ENCODE measurements around the gene PIBF1. TPM values are rescaled to one million over a fixed set of nuclear protein-coding genes. Genes with fewer than 3 reads are reported as not detected.
A peak's percentile ranks its signal among the peaks of the same experiment; 100 is the strongest.
"Not testable (repeated sequence)": the region's sequence is repeated elsewhere in the genome, so short reads cannot be mapped to it uniquely, and the experiment has no call there.

Gene PIBF1
- total RNA-seq, 1 donor from 2014 or later: 39.5 TPM

DNA sequence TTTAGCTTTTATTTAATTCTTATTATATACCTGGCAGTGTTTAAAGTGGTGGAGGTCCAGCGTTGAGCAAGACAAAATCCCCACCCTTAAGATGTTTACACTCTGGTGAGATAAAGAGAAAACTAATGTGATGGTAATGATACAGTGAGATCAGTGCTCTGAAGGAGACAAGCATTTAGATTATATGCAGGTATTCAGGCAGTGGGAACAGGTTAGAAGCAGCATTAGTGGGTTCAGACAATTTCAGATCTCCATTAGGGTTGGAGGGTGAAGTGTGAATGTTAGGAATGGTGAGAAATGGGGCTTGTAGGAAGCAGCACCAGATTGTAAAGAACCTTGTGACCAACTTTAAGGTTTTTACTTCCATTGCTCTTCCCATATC lies 39.0 kb downstream of the PIBF1 start:
- no peak for DNase-seq

DNA sequence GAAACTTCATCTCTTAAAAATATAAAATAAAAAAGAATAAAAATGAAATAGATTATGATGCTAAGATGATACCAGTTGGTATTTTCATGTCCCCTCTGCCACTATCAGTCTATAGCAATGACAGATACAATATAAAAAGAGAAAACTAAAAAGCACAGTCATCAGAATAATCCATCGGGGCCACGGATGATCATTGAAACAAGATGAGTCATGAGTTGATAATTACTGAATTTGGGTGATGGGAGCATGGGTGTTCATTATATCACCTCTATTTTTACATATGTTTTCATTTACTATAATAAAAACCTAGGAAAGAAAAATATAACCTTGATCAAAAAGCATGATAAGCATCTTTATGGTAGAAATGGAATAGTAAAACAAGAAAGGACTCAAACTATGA lies 41.1 kb downstream of the PIBF1 start:
- no peak for DNase-seq

DNA sequence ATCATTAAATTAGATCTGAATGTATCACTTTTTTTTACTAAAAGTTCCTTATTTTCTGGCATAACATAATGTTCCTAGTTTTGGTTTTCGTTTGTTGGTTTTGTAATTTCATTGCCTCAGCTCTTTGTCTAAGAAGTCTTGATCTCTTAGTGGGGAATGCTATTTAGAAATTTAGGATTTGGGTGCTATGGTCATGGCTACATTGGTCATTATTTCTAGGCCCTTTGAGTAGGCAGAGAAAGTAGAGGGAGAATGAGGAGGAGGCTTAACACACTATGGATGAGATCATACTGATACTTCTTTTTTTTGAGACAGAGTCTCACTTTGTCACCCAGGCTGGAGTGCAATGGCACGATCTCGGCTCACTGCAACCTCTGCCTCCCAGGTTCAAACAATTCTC lies 41.8 kb downstream of the PIBF1 start:
- no peak for DNase-seq

- no peak for DNase-seq
Measured at GRCh38 chr13:72834601-72835000, 52.7 kb downstream of the PIBF1 start.

DNA sequence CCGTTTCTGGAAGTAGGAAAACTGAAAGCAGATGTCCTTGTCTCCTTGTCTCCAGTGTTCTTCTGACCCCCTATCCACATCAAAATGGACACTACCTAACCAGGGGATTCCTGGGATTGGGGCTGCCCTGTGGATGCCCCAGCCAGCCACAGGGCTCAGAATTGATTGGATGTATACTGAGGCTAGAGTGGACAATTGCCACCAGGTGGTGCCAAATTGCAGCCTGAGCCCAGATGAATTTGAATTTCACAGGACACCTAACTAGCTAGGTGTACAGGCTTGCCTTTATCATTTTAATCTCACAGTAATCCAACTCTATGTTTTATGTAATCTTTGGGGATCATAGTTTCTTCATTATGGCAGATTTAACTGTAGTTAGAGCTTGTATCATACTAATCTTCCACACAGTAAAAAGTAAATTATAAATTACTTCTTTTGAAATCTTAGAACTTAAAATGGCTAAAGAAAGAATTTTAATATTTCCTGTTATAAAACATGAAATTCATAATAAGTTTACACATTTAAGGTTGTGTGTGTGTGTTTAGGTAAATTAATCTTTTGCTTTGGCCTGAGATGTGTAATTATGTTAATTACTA lies 58.0 kb downstream of the PIBF1 start:
- DNase-seq: no peak

DNA sequence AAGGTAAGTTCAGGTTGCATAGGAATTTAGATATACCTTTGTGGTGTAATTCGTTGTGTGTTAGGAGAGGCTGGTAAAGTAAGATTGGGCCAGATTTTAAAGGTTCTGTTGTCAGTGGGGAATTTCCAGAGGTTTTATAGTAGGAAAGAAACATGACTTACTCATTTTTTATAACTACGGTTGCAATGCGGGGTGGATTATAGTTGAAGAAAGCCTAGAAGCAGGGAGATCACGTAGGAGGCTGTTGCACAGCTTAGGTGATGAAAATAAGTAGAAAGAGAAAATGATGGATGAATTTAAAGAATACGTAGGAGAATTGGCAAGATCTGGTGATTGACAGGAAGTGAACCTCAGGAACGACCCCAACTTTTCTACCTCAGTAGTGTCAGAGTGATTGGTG lies 61.1 kb downstream of the PIBF1 start:
- DNase-seq: no peak

GRCh38 chr13:72845148-72845547 lies 63.2 kb downstream of the PIBF1 start:
- DNase-seq: not testable (repeated sequence)

GRCh38 chr13:72849571-72849970 lies 67.6 kb downstream of the PIBF1 start:
- DNase-seq: no peak

- DNase-seq: no peak
Measured at GRCh38 chr13:72850959-72851677, 69.2 kb downstream of the PIBF1 start.

GRCh38 chr13:72851678-72852014 lies 69.7 kb downstream of the PIBF1 start:
- no peak for DNase-seq

- no peak for DNase-seq
Measured at GRCh38 chr13:72852207-72852606, 70.3 kb downstream of the PIBF1 start.

- DNase-seq: no peak
Measured at GRCh38 chr13:72853000-72853399, 71.1 kb downstream of the PIBF1 start.

GRCh38 chr13:72864142-72865011 lies 82.4 kb downstream of the PIBF1 start:
- peak; percentile 83 for DNase-seq

- no peak for DNase-seq
Measured at GRCh38 chr13:72868229-72868628, 86.3 kb downstream of the PIBF1 start.

DNA sequence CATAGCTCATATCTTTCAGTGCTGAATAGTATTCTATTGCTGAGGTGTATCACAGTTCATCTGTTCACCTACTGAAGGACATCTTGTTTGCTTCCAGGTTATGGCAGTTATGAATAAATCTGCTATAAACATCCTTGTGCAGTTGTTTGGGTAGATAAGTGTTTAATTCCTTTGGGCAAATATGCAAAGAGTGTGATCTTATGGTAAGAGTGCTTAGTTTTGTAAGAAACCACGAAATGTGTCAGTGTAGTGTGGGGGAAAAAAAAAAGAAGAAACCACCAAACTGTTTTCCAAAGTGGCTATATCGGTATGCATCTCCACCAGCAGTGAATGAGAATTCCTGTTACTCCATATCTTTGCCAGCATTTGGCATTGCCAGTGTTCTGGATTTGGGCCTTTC lies 93.3 kb downstream of the PIBF1 start:
- no peak for DNase-seq

DNA sequence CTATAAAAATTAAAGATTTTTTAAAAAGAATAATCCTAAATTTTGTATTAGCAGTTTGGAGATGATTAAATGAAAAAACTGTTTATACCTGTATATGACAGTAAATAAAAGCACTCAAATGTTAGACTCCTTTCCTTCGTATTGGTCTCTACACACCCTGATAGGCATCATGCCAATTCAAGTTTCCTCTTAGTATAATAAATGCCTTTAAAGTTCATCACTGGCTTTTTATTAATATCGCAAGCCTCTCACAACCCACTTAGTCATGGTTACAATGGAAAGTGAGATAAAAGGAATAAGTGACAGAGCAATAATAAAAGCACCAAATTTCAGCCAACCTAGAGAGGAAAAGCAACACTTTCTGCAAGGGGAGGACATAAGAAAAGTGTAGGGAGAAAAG lies 102.2 kb downstream of the PIBF1 start:
- no peak for DNase-seq

DNA sequence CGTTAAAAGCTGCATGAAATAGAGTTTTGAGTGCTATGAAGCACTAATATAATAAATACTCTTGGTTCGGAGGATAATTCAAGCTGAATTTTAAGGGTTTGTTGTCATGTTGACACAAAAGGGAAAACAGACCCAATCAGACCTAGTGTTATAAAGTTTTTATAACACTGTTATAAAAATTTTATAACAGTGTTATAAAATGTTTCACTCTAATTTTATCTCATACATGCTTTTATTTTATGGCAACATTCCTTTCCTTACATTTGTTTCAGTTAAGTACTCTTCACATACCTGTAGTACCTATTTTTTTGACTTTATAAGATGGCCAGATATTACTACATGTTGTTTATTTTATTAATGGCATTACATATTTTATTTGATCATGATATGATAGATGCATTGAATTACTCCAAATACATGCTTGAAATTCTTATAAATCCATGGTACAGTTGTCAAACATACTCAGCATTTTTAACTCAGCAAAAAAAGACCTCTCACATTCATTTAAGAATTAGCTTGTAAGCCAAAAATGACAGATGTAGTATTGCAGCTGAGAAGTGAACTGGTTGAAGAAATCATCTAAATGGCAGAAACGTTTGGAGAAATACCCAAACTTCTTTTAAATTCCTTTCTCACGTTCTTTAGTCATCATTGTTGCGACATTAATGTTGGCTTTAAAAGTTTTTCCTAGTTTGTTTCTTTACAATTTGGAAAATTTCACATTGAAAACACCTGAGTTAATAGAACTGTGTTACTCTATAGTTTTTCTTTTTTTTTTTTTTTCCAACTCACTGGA lies 104.5 kb downstream of the PIBF1 start:
- DNase-seq: no peak

- no peak for DNase-seq
Measured at GRCh38 chr13:72889495-72889894, 107.6 kb downstream of the PIBF1 start.

- DNase-seq: no peak
Measured at GRCh38 chr13:72890546-72890945, 108.6 kb downstream of the PIBF1 start.

GRCh38 chr13:72891423-72891822 lies 109.5 kb downstream of the PIBF1 start:
- DNase-seq: no peak

- DNase-seq: no peak
Measured at GRCh38 chr13:72896869-72897268, 114.9 kb downstream of the PIBF1 start.

DNA sequence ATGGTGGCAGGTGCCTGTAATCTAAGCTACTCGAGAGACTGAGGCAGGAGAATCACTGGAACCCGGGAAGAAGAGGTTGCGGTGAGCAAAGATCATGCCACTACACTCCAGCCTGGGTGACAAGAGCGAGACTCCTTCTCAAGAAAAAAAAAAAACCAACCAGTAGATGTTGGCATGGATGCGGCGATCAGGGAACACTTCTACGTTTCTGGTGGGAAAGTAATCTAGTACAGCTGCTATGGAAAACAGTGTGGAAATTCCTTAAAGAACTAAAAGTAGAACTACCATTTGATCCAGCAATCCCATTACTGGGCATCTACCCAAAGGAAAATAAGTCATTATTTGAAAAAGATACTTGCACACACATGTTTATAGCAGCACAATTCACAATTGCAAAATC lies 119.6 kb downstream of the PIBF1 start:
- DNase-seq: not testable (repeated sequence)

DNA sequence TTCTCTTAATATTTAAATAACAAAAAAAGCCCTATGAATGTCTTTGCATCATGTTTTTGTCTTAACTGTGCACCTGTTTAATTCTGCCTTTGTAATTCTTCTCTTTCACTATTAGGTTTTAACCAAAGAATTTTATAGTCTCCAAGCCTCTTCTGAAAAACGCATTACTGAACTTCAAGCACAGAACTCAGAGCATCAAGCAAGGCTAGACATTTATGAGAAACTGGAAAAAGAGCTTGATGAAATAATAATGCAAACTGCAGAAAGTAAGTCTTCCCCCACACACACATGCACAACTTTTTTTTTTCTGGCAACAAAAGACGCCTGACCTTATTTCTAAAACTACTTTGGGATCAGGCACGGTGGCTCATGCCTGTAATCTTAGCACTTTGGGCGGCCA lies 126.5 kb downstream of the PIBF1 start:
- no peak for DNase-seq

Data from skin of body (tissue), 2 donors.